IMR-90 (cell line): ENCODE data around the gene TOR3A.

Experiments used
- CHD1 ChIP-seq: IDR thresholded peaks from 2 replicates; pipeline ENCODE4 v1.6.1; 2012; ENCODE audit warnings: low read depth, low read length, improper control_type of control experiment
- POLR2A ChIP-seq: IDR thresholded peaks from 2 replicates; pipeline ENCODE4 v1.6.1; 2012; ENCODE audit warnings: mild to moderate bottlenecking, low read depth, low read length
- TF ChIP-seq, protein P1 (sequence below): conservative IDR thresholded peaks from 2 replicates; pipeline ENCODE4 v1.5.1; 2012; ENCODE audit warnings: mild to moderate bottlenecking, low read depth, low read length, improper control_type of control experiment

DNA sequence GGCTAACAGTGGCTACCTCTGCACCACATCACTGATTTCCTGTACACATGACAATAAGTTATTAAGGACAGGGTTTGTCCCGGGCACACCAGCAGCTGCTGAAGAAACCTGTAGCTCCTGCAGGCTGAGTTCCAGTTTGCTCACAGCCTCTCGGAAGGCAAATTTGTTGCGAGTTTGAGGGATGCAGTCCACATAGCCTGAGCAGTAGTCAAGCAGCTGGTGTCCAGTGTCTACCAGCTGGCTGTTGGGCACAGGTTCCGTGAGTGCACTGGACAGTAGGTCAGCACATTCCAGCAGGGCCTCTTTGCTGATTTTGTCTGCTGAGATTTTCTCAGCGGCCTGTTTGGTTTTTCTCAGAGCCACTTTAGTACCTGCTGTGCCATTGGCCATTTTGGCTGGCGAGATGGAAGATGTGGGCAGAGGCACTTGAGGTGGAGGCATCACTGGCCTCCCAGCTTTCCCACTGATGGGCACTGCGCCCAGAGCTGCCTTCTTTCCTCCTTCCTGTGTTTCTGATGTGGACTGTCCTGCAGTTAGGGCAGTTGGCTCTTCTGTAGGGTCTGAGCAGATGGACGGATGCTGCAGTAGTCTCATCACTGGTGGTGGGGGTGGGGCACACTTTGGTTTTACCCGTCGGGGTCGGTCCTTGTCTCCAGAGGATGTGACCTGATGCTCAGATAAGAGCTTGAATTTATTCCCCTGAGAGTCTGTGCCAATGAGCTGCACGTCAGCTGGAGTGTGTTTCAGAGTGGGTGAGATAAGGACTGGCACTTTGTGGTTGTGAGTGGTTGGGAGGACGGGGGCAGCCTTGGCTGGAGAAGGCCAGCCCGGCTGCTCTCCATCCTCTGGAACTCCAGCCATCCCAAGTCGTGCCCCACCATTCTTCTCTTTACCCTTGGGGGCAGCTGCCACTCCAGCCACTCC is 26.1 kb downstream of the TOR3A start:
- TF ChIP-seq CHD1 (no peak), POLR2A (no peak)
- TF ChIP-seq, protein P1, sequence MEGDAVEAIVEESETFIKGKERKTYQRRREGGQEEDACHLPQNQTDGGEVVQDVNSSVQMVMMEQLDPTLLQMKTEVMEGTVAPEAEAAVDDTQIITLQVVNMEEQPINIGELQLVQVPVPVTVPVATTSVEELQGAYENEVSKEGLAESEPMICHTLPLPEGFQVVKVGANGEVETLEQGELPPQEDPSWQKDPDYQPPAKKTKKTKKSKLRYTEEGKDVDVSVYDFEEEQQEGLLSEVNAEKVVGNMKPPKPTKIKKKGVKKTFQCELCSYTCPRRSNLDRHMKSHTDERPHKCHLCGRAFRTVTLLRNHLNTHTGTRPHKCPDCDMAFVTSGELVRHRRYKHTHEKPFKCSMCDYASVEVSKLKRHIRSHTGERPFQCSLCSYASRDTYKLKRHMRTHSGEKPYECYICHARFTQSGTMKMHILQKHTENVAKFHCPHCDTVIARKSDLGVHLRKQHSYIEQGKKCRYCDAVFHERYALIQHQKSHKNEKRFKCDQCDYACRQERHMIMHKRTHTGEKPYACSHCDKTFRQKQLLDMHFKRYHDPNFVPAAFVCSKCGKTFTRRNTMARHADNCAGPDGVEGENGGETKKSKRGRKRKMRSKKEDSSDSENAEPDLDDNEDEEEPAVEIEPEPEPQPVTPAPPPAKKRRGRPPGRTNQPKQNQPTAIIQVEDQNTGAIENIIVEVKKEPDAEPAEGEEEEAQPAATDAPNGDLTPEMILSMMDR, result no peak
